Heart right ventricle (tissue), 16 donors: ENCODE measurements around the gene C14orf39. TPM values are rescaled to one million over a fixed set of nuclear protein-coding genes. Genes with fewer than 3 reads are reported as not detected.

Source experiments
- ATAC-seq, 8 donors: fragments of 200-7000 bp; cut with Tn5 transposase; one replicate each; pipeline ENCODE4 v1.9.1; 2020; ENCODE audit warnings: mild to moderate bottlenecking in 8 of 8, moderate library complexity in 8 of 8, moderate number of reproducible peaks in 1 of 8
- DNase-seq, 2 donors: peaks; one replicate each; pipeline ENCODE4 v3.0.0-alpha.2; 2020
- H3K27ac ChIP-seq, 10 donors: fragments of 200-600 bp; sonication (generic) in 2 of 10; one replicate each; pipeline versions ENCODE4 v1.5.0 to v1.8.0; 2020 to 2022; ENCODE audit warnings: mild to moderate bottlenecking in 3 of 10
- H3K27me3 ChIP-seq, 7 donors: fragments of 200-600 bp; one replicate each; pipeline ENCODE4 v1.8.0; 2021 to 2022; ENCODE audit warnings: mild to moderate bottlenecking in 2 of 7
- H3K36me3 ChIP-seq, 9 donors: fragments of 200-600 bp; sonication (generic) in 1 of 9; one replicate each; pipeline versions ENCODE4 v1.5.0 to v1.8.0; 2020 to 2022; ENCODE audit warnings: mild to moderate bottlenecking in 2 of 9
- H3K4me1 ChIP-seq, 9 donors: fragments of 200-600 bp; sonication (generic) in 1 of 9; one replicate each; pipeline versions ENCODE4 v1.5.0 to v1.8.0; 2020 to 2022; ENCODE audit warnings: mild to moderate bottlenecking in 4 of 9
- H3K4me3 ChIP-seq, 10 donors: fragments of 200-600 bp; sonication (generic) in 2 of 10; one replicate each; pipeline versions ENCODE4 v1.5.0 to v1.8.0; 2020 to 2022; ENCODE audit warnings: mild to moderate bottlenecking in 7 of 10, moderate library complexity in 2 of 10
- H3K9me3 ChIP-seq, 11 donors: fragments of 200-600 bp in 10 of 11; sonication (generic) in 2 of 11; one replicate each; pipeline versions ENCODE4 v1.5.0 to v1.8.0; 2013 to 2022; ENCODE audit warnings: mild to moderate bottlenecking in 2 of 11, control low read depth in 1 of 11, moderate library complexity in 1 of 11
- CTCF ChIP-seq, 9 donors: fragments of 200-600 bp; sonication (generic) in 2 of 9; IDR thresholded peaks; one replicate each; pipeline versions ENCODE4 v1.5.0 to v1.8.0; 2021 to 2022; ENCODE audit warnings: antibody characterized with exemption in 9 of 9, mild to moderate bottlenecking in 5 of 9, moderate library complexity in 1 of 9
- WGBS, 2 donors: extraction: QIAGEN DNeasy Blood & Tissue Kit; methylation state at CpG; one replicate each; pipeline ENCODE4 v1.1.7; 2013; ENCODE audit warnings: inconsistent platforms in 1 of 2; 5-methylcytosine and 5-hydroxymethylcytosine counted together
- intact Hi-C, 10 donors: fragments of 100-400 bp; cut with DNase I; formaldehyde crosslinking; loops; one replicate each; pipeline versions ENCODE4 v1.11.1 to v1.14.2; 2022
- polyA plus RNA-seq, 2 donors: library from polyadenylated mRNA; stranded (reverse); fragments of 200-250 nt; gene quantifications; one replicate each; pipeline ENCODE4 v1.2.3, GENCODE V29; 2013
- total RNA-seq, 10 donors: library from RNA; stranded (reverse); fragmentation: NEBNext Ultra II Directional in 3 of 10; extraction: Animal tissue kit (Norgen Biotek cat#: 25700) in 3 of 10; gene quantifications; one replicate each; pipeline versions ENCODE4 v1.2.1 to v1.2.4, GENCODE V29; 2021 to 2023
- donor health status: Arrhythmogenic right ventricular cardiomyopathy.
- donor health status: ischemic (EF 13 %, LVEDD 7.1; RV severe dilation, severe dysfunction).
- donor health status: healthy with polysubstance abuse.
- donor health status: DM: no; HTN: yes; CAD: no.
- donor health status: DM: no; HTN: no; CAD: no.
- donor health status: ischemic (EF 25% LVEDD 6.9; RV normal size, moderate dysfunction).
- donor health status: ischemic (EF 25% LVEDD 5.7; RV mildly dilated, moderate dysfunction).
- donor health status: healthy.
- donor health status: DM: yes; HTN: yes; CAD: no.
- donor health status: Ischemic cardiomyopathy.
- donor health status: ischemic (EF 35%, LVEDD 5.7; RV mildly dilated, moderate dysfunction).
- donor health status: nonischemic (EF 11% LVEDD 7.7; RV severe dilation, severe dysfunction).
- donor health status: DM: yes; HTN: yes; CAD: no.
- donor health status: PGD.
- donor health status: ischemic (EF 29% LVEDD 5.4; RV normal size, mild dysfunction).
- donor health status: nonischemic (EF 23%, LVEDD 6.1; RV moderate dilation, normal function).

C14orf39 gene
- total and polyA plus RNA-seq, 12 donors = not detected

- no peak for DNase-seq
- ATAC-seq = no peak
- WGBS, 2 donors = 1 to 2% methylated on average over 17 of the region's 17 CpGs
- Histone ChIP-seq H3K36me3 (no peaks in the 10 kb centered on the region), H3K4me3 (no peak overlapping the region), H3K27me3 (peaks cover 31 to 100% (median 100%) of the 10 kb centered on the region in 7 donors), H3K9me3 (no peaks in the 10 kb centered on the region), H3K27ac (no peak overlapping the region), H3K4me1 (peaks cover 0 to 39% (median 29%) of the 10 kb centered on the region in 9 donors)
- intact Hi-C loops = no loop called here
- TF ChIP-seq CTCF (IDR thresholded peaks at IDR 0.05) = no peak
Observed at GRCh38 chr14:60506462-60506984, 20.7 kb upstream of the C14orf39 start.

- Histone ChIP-seq H3K4me3 (no peak overlapping the region), H3K9me3 (no peaks in the 10 kb centered on the region), H3K36me3 (no peaks in the 10 kb centered on the region), H3K4me1 (peaks cover 0 to 33% (median 25%) of the 10 kb centered on the region in 9 donors), H3K27me3 (peaks cover 26 to 100% (median 99%) of the 10 kb centered on the region in 7 donors), H3K27ac (no peak overlapping the region)
- DNase-seq (no peak), ATAC-seq (no peak)
- TF ChIP-seq CTCF (IDR thresholded peaks at IDR 0.05) = no peak
- intact Hi-C loops = no loop called here
- WGBS, 2 donors = 3 to 6% methylated on average over 7 of the region's 7 CpGs
Observed at GRCh38 chr14:60506010-60506409, 20.1 kb upstream of the C14orf39 start.

- no peak for ATAC-seq
- DNase-seq = no peak
- 7 to 11% methylated on average over 2 of the region's 2 CpGs for WGBS, 2 donors
Observed at GRCh38 chr14:60505448-60505847, 19.6 kb upstream of the C14orf39 start.

GRCh38 chr14:60502541-60502940, 16.7 kb upstream of the C14orf39 start:
- no peaks in the 10 kb centered on the region for H3K9me3 ChIP-seq
- no peak for ATAC-seq
- H3K4me1 ChIP-seq = peaks cover 0 to 6% (median 0%) of the 10 kb centered on the region in 9 donors
- intact Hi-C loops = no loop called here
- no peak overlapping the region for H3K4me3 ChIP-seq
- TF ChIP-seq CTCF (IDR thresholded peaks at IDR 0.05) = no peak
- no peaks in the 10 kb centered on the region for H3K36me3 ChIP-seq
- no peak overlapping the region for H3K27ac ChIP-seq
- peaks cover 5 to 95% (median 84%) of the 10 kb centered on the region in 7 donors for H3K27me3 ChIP-seq
- DNase-seq = no peak

More at GRCh38 chr14:60505448-60505847, 19.6 kb upstream of the C14orf39 start:
- Histone ChIP-seq H3K27me3 (peaks cover 24 to 100% (median 98%) of the 10 kb centered on the region in 7 donors), H3K4me3 (no peak overlapping the region), H3K36me3 (no peaks in the 10 kb centered on the region), H3K9me3 (no peaks in the 10 kb centered on the region), H3K27ac (no peak overlapping the region), H3K4me1 (peaks cover 0 to 28% (median 20%) of the 10 kb centered on the region in 9 donors)
- intact Hi-C loops = no loop called here
- no peak for TF ChIP-seq CTCF (IDR thresholded peaks at IDR 0.05)
